HG03139 (cell line): ENCODE results near the gene TSPEAR.
"Not testable (repeated sequence)": the region's sequence is repeated elsewhere in the genome, so short reads cannot be mapped to it uniquely, and the experiment has no call there.

Experiments
- ATAC-seq: cut with Tn5 transposase; IDR thresholded peaks from one replicate; pipeline ENCODE4 v1.9.1; 2021; ENCODE audit not compliant: unreplicated experiment

TSPEAR gene

DNA sequence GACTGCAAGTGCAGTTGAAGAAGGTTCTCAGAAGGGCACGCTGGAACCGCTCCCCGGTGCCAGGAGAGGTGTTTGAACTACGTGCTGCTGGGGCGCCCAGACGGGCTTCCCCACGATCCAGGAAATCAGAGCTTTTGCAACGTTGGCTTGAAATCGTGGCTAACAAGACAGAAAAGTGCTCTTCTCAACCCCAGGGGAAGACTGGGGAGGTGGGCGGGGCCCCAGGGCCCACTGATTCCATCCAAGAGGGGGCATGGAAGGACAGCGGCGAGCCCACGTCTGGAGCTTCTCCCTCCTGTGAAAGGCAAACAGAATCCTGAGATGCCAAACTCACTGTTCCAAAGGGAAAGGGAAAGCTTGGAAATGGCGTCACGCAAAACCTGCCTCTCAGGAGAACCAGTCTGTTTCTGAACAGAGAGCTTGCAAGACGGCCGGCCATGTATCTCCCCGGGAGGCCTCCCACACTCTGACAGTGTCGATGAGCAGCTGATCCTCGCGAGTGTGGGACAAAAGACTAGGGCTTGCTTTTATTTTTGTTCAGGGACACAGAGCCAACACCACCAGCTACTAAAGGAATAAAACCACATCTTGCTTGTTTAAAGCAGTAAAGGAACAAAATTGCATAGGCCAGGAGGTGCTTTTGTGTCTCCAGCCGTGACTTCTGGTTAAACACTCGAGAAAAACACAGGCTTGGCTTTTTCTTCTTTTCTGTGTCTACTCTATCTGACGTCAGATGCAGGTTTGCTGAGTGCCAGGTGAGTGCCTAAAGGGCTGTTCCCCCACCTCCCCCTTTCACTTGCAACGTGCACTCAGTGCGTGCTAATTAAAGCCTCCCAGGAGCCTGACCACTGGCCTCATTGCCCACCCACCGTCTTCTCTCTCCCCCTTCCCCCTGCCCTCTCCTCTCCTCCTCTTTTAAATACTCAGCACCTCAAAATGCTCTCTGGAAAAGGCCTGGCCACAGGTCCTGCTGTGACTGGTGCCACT lies 214.5 kb downstream of the TSPEAR start:
- no peak for ATAC-seq

DNA sequence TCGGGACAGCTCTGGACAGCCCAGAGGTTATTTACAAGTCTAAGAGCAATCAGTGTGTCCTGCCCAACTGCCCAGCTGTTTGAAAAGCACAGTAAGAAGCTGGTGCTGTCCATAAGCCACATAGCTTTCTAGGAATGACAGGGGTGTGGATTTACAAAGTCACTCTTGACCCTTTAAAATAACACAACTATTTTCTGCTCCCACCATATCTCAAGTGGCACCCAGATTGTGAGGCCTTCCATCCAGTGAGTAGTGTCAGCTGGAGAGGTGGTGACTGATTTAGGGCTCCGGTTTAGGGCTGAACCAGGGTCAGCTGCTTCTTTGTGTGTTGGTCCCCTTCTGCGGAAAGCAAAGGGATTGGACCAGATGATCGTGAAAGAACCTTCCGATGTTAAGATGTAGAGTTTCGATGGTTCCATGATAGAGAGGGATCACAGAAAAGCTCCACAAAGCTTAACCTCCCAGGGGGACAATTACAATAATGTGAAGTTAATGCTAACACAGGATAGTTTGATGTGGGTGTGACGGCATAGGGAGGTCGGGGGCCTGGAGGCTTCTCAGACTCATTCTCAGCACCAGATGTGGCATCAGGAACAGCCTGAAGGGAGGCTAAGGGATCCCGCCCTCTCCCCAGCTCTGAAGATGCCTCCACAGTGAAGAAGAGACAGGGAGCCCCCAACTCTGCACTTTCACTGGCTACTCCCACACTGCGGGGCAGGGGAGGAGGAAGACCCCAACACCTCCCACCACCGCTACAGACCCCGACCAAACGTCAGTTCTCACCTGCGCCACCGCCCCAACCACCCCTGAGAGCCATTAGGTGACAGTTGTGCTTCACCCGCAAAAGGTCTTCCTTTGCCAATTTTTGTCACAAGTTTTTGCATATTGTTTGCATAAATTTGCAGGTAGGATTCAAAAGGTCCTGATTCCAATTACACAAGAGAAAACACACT lies 215.5 kb downstream of the TSPEAR start:
- ATAC-seq = no peak

DNA sequence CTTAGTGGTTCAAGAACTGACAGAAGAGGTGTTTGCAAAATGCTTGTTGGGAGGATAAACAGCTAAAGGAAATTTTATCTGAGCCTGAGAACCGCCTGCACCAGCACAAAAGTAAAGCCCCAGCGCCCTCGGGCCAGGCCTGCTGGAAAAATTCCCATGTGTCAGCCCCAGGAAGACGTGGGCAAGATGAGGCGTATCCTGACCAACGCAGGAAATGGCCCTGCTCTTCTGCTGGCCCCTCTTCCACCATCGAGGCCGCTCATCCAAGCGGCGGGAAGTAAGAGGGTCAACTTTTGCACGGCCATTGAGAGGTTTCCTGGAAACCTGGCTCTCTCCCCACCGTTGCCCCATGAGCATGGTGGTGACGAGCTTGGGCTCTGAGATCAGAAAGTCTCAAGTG lies 216.4 kb downstream of the TSPEAR start:
- ATAC-seq = no peak

DNA sequence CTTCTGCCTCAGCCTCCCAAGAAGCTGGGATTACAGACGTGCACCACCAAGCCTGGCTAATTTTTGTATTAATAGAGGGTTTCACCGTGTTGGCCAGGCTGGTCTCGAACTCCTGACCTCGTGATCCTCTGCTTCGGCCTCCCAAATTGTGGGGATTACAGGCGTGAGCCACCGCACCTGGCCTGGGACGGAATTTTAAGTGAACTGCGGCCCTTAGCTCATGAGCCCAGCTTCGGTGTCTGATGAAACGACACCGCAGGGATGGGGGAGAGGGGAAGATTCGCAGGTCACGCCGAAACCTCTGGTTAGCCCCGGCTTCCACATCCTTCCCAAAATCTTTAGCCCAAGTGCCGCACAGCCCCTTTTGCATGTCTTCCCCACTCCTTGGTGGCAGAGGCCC lies 217.0 kb downstream of the TSPEAR start:
- no peak for ATAC-seq

DNA sequence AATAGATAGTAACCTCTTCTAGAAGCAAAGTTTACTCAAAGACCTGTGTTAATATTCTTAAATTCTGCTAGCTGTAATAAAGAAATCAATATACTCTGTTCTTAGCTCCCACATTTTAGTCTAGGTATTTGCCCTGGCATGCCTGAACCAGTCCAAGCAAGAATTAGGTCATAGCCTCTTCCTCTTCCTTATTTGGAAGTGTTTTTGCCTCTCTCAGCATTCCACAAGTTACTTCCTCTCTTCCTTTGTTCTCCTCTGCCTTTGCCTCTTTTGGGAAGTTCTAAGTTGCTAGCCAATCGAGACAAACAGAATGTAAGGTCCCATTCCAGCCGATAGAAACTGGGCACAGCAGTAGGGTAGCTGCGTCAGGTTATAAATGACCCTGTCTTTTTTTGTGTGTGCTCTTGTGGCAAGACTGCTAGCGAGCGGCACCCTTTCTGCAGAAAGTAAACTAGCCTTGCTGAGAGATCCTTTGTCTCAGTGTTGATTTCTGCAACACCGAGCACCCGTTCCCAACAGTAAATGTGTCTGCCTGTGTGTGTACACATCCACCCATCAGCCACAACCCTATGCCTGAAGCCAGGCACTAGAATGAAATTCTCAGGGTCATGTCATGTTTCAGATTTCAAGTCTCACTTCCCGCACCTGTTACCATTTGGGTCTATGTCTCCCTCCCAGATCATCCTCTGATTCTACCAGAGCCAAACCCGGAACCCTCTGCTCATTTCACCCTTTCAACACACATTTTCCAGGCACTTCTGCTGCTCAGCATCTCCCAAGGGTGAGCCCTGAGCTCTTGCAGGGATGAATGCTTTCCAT lies 218.6 kb downstream of the TSPEAR start:
- ATAC-seq = no peak

DNA sequence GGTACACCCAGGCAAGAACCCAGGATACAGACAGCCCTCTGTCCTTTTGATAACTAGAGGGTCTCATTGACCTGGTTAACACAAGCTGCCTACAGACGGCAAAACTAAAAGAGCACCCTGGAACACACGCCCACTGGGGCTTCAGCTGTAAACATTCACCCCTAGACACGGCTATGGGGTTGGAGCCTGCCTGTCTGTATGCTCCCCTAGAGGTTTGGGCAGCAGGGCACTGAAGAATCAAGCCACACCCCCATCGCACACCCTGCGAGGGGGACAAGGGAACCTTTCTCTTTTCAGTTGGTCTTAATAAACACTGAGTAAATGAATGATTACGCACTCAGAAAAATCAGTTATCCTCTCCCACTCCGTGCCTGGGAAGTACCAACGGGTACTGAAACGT lies 220.6 kb downstream of the TSPEAR start:
- no peak for ATAC-seq

DNA sequence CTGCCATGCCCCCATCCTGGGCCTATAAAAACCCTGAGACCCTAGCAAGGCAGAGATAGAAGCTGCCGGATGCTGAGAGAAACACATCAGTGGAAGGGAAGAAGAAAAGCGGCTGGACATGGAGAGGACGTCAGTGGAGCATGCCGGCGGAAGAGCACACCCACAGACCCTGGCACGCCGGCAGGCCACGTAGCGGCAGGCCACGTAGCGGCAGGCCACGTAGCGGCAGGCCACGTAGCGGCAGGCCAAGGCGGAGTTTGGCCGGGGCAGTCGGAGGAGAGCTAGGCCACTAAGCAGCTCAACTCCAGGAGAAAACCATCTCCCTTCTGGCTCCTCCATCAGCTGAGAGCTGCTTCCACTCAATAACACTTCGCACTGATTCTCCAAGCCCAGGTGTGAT lies 221.0 kb downstream of the TSPEAR start:
- ATAC-seq = no peak

DNA sequence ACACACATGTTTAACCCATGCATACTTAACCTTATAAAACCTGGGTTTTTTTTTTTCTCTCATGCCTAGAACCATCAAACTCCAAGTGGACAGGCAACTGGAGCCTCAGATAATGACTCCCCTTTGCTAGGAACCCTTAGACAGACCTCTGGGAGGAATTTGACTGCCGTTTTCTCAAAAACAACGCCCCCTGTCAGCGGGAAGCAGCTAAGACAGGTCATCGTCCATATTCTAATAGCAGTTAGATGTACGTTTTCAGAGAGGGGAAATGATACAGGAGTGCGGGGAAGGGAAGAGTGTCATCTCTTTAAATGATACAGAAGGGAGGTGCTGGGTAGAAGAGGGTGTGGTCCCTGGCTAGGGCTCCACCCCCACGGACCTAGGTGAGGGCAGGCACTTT lies 221.4 kb downstream of the TSPEAR start:
- ATAC-seq = no peak

DNA sequence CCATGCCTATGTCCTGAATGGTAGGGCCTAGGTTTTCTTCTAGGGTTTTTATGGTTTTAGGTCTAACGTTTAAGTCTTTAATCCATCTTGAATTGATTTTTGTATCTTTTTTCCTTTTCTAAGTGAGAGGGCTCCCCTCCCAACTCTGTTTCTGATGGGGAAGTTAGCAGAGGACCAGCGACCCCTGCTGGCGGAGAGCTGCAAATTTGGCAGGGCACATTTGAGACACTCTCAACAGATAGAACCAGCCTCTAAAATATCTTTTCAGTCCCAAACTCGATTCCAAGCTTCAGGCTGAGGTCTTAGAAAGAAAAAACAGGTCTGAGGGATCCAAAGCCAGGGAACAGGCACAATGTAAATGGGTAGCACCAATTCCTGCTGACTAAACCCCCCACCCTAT lies 223.5 kb downstream of the TSPEAR start:
- no peak for ATAC-seq

DNA sequence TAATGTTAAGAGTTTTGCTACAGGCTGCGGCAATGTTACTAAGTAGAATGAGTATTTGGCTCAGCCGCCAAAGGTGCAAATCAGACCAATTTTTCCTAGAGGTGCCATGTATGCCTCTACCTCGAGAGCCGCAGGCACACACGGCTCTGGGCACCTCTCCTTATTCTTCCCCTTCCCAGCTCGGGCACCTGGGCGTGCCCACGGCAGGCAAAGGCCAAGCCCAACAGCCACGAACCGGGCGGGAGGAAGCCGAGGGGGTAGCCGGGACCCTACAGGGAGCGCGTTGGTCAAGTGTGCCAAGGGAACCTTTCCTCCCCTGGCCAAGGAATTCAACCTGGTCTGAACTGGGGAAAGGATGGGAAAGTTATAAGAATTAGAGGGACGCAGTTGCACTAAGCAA lies 225.1 kb downstream of the TSPEAR start:
- ATAC-seq = no peak

DNA sequence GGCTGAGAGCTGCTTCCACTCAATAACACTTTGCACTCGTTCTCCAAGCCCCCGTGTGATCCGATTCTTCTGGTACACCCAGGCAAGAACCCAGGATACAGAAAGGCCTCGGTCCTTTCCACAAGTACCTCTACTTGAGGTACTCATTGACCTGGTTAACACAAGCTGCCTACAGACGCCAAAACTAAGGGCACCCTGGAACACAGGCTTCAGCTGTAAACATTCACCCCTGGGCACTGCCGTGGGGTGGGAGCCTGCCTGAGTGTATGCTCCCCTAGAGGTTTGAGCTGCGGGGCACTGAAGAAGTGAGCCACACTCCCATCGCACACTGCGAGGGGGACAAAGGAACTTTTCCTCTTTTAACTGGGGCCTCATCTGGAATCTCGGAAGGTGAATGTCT lies 225.6 kb downstream of the TSPEAR start:
- ATAC-seq = no peak

DNA sequence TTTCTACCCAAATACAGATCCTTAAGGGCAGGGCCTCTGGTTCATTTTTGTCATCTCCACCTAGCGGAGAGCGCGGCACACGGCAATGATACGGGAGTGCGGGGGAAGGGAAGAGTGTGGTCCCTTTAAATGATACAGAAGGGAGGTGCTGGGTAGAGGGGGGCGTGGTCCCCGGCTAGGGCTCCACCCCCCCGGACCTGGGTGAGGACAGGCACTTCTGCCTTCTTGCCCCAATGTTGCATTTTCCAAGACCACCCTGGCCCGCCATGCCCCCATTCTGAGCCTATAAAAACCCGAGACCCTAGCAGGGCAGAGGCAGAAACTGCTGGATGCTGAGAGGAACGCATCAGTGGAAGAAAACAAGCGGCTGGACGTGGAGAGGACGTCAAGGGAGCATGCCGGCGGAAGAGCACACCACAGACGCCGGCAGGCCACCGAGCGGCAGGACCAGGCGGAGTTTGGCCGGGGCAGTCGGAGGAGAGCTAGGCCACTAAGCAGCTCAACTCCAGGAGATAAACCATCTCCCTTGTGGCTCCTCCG lies 226.0 kb downstream of the TSPEAR start:
- ATAC-seq = no peak

DNA sequence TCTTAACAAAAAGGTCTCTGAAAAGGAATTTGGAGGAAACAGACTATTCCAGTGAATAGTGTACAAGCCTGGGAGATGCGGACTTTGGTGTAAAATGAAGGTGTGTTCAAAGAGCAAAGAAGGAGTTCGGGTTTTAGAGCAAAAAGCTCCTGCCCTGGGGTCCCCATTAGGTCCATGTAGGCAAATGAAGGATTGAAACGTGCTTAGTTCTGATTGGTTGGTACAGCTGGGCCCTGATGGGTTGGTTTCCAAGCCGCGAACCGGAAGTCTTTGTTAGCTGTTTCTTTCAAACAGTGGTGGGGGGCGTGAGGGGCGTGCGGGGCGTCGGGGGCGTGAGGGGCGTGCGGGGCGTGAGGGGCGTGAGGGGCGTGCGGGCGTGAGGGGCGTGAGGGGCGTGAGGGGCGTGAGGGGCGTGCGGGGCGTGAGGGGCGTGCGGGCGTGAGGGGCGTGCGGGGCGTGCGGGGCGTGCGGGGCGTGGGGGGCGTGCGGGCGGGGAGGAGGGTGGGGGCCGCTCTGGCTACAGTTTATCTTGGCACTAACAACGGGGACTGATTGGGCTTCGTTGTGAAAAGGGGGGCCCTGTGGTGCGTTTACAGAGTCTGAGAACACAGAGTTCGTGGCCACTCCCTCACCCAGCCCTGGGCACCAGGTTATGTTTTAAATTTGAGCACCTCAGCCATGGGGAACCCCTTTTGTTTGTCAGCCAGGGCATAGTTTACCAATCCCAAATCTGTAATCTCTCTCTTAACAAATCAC lies 226.7 kb downstream of the TSPEAR start:
- no peak for ATAC-seq

DNA sequence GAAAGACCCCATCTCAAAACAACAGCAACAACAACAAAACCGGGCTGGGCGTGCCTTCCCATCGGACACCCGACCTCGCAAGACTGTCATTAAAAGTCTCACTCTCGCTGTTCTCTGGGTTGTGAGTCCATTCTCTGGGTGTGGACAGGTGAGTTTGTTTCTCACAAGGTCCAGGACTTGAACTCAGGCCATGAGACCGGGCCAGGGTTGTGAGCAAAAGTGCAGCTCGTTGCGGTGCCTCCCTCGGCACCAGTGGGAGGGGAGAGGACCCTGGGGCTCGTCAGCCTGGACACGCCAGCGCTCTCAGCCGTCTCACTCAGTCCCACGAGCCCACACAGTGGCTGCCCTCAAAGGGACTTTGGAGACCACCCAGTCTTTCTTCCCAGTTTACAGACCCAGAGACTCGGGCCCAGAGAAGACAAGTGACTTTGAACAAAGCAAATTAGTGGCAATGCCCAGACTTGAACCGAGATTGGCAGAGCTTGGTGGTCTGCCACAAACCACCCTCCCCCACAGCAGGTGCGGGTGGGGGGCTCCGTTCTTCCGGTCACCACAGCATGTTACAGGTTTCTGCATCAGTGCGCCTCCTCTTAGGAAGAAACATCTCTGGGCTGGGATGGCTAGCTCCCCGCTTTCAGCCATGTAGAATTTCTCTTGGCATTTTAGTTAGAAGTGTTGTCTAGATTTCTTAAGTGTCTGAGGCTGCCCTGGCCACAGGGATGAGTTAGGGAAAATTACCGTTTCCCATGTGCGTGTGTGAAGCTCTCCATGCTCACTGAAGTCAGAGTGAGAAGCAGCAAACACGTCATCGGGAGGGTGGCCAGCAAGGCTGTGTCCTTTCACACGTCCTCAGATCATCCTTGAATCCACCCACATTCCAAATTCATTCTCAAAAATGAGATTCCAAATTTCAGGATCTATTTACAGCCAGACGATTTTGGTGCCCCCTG lies 227.8 kb downstream of the TSPEAR start:
- ATAC-seq = no peak

DNA sequence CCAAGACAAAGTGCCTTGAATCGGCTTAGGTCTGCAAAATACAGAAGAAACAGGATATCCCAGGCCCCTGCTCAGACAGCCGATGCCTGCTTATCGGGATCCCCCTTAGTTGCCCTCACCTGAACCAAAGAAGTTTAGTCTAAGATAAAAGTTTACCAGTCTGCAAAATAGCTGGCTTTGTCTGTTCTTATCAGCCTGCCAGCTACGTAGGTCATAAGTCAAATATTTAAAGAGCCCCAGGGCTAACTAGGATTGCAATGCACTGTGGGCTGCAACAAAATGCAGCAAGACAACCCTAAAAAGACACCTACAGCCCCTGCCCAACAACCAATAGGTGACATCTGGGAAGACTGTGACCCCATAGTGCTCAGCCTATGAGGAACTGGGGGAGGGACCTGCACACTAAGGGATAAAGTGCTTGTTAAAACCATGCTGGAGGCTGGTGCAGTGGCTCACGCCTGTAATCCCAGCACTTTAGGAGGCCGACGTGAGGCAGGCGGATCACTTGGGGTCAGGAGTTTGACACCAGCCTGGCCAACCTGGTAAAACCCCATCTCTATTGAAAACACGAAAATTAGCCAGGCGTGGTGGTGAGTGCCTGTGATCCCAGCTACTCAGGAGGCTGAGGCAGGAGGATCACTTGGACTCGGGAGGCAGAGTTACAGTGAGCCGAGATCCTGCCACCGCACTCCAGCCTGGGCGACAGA lies 228.6 kb downstream of the TSPEAR start:
- ATAC-seq = no peak

DNA sequence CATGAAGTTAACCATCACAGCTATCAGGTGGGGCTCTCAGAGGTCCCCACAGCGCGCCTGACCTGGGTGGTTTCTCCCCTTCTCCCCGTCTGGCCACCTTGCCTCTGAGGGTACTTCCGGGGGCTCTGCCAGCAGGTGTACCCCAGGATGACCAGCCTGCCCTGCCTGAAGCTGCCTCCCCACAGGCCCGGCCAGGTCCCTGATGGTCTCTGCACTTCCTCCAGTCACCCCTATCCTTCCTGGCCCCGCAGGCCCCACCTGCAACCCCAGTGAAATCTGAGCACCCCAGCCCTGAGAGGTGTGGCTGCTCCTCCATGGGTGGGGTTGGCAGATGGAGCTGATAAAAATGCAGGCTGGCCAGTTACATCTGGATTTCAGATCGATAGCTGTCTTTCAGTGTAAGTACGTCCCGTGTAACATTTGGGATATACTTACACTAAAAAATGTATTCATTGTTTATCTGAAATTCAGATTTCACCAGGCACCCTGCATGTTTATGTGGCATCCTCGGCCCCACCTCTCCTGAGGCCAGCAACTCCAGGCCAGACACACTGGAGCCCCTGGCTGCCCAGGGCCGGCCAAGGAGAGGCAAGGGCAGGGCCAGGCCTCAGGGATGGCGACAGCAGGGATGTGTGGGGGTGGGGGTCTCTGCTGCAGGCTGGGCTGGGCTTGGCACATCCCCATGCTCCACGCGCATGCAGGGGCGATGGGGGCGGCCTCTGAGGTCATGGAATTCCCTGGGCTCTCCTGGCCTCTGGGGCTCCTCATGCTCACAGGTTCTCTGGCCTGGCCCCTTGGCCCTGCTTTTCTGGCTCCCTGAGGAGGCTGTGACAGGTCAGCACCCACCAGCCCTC lies 230.9 kb downstream of the TSPEAR start:
- ATAC-seq = no peak

DNA sequence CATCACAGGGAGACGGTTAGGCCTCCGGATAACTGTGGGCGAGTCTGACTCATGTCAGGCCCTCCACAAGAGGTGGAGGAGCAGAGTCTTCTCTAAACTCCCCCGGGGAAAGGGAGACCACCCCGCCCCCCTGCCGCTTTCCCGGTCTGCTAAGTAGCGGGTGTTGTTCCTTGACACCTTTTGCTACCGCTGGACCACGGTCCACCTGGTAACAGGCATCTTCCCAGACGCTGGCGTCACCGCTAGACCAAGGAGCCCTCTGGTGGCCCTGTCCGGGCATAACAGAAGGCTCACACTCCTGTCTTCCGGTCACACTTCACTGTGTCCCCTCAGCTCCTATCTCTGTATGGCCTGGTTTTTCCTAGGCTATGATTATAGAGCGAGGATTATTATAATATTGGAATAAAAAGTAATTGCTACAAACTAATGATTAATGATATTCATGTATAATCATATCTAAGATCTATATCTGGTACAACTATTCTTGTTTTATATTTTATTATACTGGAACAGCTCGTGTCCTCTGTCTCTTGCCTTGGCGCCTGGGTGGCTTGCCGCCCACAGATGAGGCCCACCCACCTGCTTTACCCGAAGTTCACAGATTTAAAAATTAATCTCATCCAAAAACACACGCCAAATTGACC lies 231.7 kb downstream of the TSPEAR start:
- ATAC-seq = not testable (repeated sequence)
